ENCODE data around the gene HOXA2. TPM values are rescaled to one million over a fixed set of nuclear protein-coding genes. Genes with fewer than 3 reads are reported as not detected.

HOXA2 gene
- total RNA-seq, 4 donors from 2014 or later, result 0.39 to 2.5 (median 1.8) TPM

DNA sequence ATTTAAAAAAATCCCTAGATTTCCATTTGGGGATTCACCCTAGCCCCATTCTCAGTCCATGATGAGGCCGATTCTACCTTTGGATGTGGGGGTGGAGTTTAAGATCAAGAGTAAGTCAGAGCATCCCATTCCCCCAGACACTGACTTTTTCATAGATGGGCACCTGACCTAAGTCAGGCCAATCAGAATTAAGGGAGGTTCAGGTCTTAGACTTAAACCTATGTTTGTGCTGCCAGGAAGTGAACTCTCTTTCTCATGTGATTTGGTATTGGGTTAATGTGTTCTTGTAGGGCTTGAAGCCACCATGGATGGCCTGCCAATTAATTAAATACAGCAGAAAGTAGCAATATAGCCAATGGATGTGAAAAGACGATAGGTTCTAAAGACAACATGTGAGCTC, 36.8 kb downstream of the HOXA2 start:
- H3K4me3 ChIP-seq (ENCODE audit: low read depth, poor library complexity, severe bottlenecking), result no peak overlapping the region
- no peak for TF ChIP-seq POLR2A (IDR thresholded peaks at IDR 0.05)
- TF ChIP-seq, protein P1, sequence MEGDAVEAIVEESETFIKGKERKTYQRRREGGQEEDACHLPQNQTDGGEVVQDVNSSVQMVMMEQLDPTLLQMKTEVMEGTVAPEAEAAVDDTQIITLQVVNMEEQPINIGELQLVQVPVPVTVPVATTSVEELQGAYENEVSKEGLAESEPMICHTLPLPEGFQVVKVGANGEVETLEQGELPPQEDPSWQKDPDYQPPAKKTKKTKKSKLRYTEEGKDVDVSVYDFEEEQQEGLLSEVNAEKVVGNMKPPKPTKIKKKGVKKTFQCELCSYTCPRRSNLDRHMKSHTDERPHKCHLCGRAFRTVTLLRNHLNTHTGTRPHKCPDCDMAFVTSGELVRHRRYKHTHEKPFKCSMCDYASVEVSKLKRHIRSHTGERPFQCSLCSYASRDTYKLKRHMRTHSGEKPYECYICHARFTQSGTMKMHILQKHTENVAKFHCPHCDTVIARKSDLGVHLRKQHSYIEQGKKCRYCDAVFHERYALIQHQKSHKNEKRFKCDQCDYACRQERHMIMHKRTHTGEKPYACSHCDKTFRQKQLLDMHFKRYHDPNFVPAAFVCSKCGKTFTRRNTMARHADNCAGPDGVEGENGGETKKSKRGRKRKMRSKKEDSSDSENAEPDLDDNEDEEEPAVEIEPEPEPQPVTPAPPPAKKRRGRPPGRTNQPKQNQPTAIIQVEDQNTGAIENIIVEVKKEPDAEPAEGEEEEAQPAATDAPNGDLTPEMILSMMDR (IDR thresholded peaks at IDR 0.05), result no peak
- intact Hi-C loops (cut with DNase I; ENCODE audit: low total_unique reads), result no loop called here
- DNase-seq (ENCODE audit: low spot score in 2 of 2), result no peak
- WGBS, 2 donors, result 81 to 87% methylated on average over 2 of the region's 2 CpGs

DNA sequence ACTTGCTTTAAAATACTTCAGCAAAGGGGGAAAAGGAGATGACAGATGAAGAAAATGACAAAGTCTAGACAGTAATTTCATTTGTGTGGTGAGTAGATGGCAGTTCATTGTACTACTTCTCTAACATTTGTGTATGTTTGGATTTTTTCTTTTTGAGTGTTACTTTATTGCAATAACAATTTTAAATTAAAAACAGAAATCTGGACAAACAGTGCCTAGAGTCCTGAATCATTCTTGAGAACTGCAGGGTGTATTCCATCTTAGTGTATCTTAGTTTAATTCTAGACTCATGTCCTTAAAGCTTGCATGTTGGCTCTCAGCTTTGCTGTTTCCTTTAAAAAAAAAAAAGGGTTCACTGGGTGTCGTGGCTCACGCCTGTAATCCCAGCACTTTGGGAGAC, 37.8 kb downstream of the HOXA2 start:
- intact Hi-C loops (cut with DNase I; ENCODE audit: low total_unique reads), result no loop called here
- 71 to 76% methylated on average over 2 of the region's 2 CpGs for WGBS, 2 donors
- H3K4me3 ChIP-seq (ENCODE audit: low read depth, poor library complexity, severe bottlenecking), result no peak overlapping the region
- TF ChIP-seq, protein P1 (IDR thresholded peaks at IDR 0.05), result no peak
- TF ChIP-seq POLR2A (IDR thresholded peaks at IDR 0.05), result no peak
- no peak for DNase-seq (ENCODE audit: low spot score in 2 of 2)

DNA sequence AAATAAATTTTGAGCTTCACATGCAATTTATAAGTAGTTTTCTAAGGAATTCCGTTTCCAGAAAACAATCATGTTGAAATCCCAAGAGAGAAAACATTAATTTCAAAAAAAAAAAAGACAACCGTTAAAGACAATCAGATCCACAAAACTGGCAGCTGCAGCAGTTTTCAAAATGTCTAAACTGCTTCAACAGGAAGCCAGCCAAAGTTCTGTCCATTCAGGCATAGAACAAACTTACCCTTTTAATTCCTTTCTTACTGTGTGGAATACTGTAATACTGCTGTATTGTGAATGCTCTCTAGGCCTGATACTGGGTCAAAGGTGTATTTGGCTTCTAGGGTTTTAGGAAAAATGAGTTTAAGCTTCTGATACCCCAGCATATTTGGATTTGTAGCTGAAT, 38.3 kb downstream of the HOXA2 start:
- intact Hi-C loops (cut with DNase I; ENCODE audit: low total_unique reads), result no loop called here
- 21 to 24% methylated on average over 2 of the region's 2 CpGs for WGBS, 2 donors
- TF ChIP-seq, protein P1 (IDR thresholded peaks at IDR 0.05), result no peak
- no peak for TF ChIP-seq POLR2A (IDR thresholded peaks at IDR 0.05)
- no peak for DNase-seq (ENCODE audit: low spot score in 2 of 2)
- H3K4me3 ChIP-seq (ENCODE audit: low read depth, poor library complexity, severe bottlenecking), result no peak overlapping the region

DNA sequence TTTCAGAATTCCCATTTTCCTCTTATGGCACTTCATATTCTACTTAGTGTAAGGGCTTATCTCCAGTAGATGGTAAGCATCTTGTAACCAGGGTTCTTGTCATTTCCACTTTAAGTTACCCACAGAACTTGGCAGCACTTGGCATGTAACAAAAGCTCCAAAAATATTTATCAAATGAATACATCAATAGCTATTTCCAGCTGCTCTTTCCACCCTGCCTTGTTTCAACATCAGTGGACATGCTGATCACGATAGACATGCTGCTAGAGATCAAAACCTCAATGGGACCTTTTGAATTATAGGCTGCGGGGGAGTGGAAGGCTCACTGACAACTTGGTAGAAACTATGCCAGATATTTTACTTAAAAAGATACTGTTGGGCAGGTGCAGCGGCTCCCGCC, 39.5 kb downstream of the HOXA2 start:
- no peak for TF ChIP-seq POLR2A (IDR thresholded peaks at IDR 0.05)
- TF ChIP-seq, protein P1 (IDR thresholded peaks at IDR 0.05), result no peak
- DNase-seq (ENCODE audit: low spot score in 2 of 2), result no peak
- intact Hi-C loops (cut with DNase I; ENCODE audit: low total_unique reads), result no loop called here
- H3K4me3 ChIP-seq (ENCODE audit: low read depth, poor library complexity, severe bottlenecking), result no peak overlapping the region
- 91 to 96% methylated on average over 4 of the region's 4 CpGs for WGBS, 2 donors

DNA sequence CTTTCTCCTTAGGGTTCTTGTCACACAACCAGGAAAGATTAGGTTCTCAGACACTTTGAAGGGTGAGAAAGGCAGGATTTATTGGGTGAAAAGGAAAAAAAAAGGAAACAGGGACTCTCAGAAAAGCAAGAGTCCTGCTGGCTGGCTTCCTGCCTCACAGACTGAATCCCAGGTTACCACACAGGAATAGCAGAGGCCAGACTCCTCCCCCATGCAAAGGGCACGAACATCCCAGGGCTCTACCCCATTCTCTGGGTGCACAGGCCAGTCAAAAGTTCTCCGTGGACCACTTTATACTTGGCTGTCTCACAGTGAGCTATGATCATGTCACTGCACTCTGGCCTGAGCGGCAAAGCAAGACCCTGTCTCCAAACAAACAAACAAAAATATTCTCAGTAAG, 49.3 kb downstream of the HOXA2 start:
- intact Hi-C loops (cut with DNase I; ENCODE audit: low total_unique reads), result no loop called here
- TF ChIP-seq POLR2A (IDR thresholded peaks at IDR 0.05), result no peak
- TF ChIP-seq, protein P1 (IDR thresholded peaks at IDR 0.05), result no peak
- no peak overlapping the region for H3K4me3 ChIP-seq (ENCODE audit: low read depth, poor library complexity, severe bottlenecking)
- WGBS, 2 donors, result 57 to 61% methylated on average over 3 of the region's 3 CpGs
- DNase-seq (ENCODE audit: low spot score in 2 of 2), result no peak

DNA sequence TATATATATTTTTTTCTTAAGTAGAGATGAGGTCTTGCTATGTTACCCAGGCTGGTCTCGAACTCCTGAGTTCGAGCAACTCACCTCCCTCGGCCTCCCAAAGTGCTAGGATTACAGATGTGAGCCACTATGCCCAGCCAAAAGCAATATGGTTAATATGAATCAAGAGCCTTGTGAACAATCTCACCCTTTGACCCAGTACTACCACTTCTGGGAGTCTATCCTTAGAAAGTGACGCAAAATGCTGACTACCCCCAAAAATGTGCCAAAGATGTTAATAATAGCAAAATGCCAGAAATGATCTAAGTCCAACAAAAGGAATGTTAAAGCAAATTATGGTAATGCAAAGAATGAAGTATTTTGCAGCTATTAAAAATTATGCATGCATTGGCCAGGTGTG, 51.0 kb downstream of the HOXA2 start:
- H3K4me3 ChIP-seq (ENCODE audit: low read depth, poor library complexity, severe bottlenecking), result no peak overlapping the region
- no peak for TF ChIP-seq POLR2A (IDR thresholded peaks at IDR 0.05)
- TF ChIP-seq, protein P1 (IDR thresholded peaks at IDR 0.05), result no peak
- DNase-seq (ENCODE audit: low spot score in 2 of 2), result no peak
- intact Hi-C loops (cut with DNase I; ENCODE audit: low total_unique reads), result no loop called here
- WGBS, 2 donors, result 85 to 88% methylated on average over 4 of the region's 4 CpGs
